GM19193 (cell line): ENCODE data around the gene MEI1.

Experiments used
- POLR2A ChIP-seq: IDR thresholded peaks from 4 replicates; pipeline ENCODE4 v1.6.1; 2011; ENCODE audit not compliant: insufficient read depth, insufficient read length; ENCODE audit errors: extremely low read depth

Gene MEI1

GRCh38 chr22:41668971-41669911 lies 30.1 kb upstream of the MEI1 start:
- TF ChIP-seq POLR2A: no peak

DNA sequence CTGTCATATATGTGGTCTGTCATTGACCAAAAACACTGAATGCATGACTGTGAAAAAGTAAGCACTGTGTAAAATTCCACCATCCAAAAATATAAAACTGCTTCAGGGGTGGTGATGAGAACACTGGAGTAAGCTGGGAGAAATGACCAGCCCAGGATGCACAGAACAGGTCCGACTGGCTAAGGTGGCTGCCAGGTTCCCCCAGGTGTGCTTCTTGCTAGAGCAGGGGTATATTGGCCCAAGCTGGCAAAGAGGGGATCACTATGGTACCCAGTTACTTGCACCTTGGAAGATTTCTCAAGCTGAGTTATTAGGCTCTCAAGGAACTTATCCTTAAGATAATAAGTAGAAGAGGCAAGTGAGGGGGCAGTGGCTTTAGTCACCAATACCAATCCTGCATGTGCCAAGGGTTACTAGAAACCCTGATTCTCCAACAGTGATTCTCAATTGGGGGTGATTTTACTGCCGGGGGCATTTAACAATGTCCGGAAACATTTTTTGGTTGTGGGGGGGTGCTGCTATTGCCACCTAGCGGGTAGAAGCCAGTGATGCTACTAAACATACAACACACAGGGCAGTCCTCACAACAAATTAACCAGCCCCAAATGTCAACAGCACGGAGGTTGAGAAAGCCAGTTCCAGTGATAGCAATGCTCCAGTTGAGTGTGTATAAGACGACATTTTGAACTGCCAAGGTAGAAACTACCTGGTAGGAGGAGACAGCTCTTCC lies 26.4 kb upstream of the MEI1 start:
- TF ChIP-seq POLR2A: no peak

DNA sequence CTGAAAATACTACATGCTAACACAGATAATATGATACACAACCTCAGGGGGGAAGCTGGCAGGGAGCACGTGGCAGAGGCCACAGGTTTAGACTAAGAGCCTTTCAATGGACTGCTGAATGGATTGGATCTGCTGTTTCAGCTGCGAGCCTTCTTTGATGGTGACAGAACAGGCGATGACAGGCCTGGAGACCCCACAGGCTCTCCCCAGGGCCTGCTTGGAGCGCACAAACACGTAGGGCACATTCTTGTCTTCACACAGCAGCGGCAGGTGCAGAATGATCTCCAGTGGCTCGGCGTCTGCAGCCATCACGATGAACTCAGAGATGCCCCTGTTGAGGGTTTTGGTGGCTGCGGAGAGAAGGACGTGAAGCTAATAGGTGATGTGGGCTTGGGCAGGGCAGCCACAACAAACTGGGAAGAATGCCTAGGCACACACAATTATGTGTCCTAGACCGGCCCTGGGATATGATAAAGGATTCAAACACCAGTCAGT lies 24.4 kb upstream of the MEI1 start:
- TF ChIP-seq POLR2A: no peak

GRCh38 chr22:41676134-41676533 lies 23.2 kb upstream of the MEI1 start:
- no peak for TF ChIP-seq POLR2A

- TF ChIP-seq POLR2A: no peak
These were observed 17.7 kb upstream of the MEI1 start for GRCh38 chr22:41681616-41682015.

DNA sequence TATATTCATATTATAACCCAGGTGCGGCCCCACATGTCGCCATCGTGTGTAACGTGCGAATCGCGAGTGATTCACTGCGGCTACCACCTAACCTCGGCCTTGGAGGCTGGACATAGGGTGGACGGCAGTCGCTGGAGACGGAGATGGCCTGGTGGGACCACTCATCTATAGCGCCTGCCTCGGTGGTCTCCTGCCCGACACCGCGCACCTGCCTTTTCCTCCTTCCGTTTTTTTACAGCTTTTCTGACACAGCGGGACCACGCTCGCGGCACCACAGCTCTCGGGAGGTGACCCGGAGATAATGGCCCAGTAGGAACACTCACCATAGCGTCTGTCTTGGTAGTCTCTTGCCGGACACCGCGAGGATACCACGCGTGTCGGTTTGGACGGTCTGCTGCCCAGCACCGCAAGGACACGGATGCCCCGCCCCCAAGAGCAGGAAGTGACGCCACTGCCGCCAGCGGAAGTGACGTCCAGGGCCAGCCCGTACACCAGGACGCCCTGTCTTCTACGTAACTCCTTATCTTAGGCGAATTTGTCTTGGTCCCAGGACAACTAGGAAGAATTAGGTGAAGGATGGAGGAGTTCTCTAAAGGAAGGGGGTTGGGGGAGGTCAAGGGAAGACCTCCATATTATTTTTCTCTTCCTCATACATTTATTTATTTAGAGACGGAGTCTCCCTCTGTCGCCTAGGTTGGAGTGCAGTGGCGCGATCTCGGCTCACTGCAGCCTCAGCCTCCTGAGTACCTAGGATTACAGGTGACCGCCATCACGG lies 17.1 kb upstream of the MEI1 start:
- TF ChIP-seq POLR2A: peak; percentile 62

DNA sequence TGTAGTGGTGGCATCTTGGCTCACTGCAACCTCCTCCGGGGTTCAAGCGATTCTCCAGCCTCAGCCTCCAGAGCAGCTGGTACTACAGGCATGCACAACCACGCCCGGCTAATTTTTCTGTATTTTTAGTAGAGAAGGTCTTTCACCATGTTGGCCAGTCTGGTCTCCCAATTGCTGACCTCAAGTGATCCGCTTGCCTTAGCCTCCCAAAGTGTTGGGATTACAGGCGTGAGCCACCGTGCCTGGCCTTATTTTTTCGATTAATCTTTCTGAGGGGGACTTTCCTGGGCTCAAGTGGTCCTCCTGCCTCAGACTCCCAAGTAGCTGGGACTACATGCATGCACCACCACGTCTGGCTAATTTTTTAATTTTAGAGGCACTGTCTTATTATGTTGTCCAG lies 16.3 kb upstream of the MEI1 start:
- no peak for TF ChIP-seq POLR2A

GRCh38 chr22:41683616-41684015 lies 15.7 kb upstream of the MEI1 start:
- no peak for TF ChIP-seq POLR2A

GRCh38 chr22:41684194-41684593 lies 15.1 kb upstream of the MEI1 start:
- TF ChIP-seq POLR2A: no peak

GRCh38 chr22:41687901-41688364 lies 11.4 kb upstream of the MEI1 start:
- TF ChIP-seq POLR2A: no peak

DNA sequence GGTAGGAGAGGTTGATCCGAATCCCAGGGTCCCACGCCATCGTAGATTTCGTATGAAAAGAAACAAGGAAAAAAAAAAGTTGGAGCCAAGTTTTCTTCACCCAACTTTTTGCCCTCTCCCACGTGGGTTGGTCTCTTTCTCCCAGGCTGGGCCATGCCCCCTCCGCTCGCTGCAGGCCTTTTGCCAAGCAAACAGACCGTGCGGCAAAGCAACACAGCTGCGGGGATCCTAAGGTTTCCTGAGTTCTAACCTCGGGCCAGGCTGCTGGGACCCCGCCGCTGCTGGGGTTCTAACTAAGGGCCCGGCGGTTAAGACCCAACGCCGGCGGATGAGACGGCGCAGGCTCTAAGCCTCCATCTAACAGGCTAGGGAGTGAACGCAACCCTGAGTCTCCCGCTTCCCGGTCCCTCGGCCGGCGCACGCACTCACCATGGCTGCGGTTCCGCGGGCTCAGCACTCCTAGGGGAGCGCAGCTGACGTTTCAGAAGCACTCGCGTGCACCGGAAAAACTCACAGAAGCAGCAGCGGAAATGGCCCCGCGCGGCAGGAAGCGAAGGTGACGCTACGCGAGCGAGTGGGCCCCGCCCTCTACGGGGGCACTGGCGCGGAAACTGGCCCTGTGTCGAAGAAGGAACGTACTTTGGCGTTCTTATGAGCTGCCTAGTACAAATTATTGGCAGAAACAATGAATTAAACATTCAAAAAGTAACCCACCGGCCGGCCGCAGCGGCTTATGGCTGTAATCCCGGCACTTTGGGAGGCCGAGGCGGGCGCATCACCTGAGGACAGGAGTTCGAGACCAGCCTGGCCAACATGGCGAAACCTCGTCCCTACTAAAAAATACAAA lies 10.7 kb upstream of the MEI1 start, which contains the start of gene SNU13:
TSS of gene SNU13 (minus strand) at position 503 of the 847 bp plus-strand sequence. CDS start at position 432, 71 bp downstream.
- peak; percentile 83 for TF ChIP-seq POLR2A

DNA sequence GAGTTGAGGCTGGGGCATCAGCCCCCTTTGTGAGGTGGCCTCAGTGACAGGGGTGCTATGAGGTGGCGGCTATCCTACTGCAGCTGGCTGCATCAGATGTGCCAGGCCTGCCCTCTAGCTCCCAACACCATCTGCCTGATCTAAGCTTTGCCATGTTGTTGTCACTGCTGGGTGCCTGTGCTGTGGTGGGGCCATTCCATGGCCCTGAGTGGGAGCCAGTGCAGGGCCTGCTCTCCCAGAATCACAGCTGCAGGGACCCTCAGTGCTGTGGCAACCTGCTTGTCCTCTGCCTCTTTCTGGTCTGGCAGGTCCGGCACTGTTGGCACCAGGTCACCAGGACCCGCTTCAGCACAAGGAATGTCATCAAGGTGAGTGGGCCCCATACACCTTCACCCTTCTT lies 8.8 kb upstream of the MEI1 start:
- TF ChIP-seq POLR2A: no peak

DNA sequence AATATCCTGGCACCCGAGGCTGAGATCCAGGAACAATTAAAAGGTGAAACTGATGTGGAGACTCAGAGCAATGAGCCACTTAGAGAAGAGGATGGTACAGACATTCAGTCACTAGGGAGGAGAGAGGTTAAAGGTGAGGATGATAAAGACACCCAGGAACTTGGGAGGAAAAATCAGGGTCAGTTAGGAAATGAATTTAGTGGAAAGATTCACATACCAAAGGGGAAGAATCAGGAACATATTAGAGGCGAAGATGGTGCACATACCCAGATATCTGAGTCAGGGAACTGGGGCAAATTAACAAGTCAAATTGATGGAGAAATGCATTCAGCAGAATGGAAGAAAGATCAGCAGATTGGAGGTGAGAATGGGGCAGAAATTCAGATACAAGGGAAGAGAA lies 4.1 kb upstream of the MEI1 start:
- TF ChIP-seq POLR2A: no peak

DNA sequence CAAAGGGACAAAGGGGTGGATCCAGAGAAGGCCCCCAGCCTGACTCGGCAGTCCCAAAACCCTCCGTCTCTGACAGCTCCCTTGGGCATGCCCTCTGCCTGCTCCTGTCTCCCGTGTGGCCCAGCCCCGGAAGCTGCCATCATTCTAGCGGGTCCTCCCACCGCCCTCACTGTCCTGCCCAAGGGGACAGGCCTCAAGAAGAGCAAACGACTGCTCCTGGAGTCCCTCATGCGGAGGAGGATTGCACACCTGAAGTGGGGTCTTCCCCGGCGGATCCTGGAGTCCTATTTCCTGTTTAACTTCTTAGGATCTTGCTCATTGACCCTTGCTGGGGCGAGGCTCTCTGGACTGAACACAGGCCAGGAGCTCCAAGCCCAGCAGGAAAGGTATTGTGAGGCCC lies 2.6 kb upstream of the MEI1 start:
- no peak for TF ChIP-seq POLR2A

- TF ChIP-seq POLR2A: no peak
These were observed 2.1 kb upstream of the MEI1 start for GRCh38 chr22:41697126-41697775.

DNA sequence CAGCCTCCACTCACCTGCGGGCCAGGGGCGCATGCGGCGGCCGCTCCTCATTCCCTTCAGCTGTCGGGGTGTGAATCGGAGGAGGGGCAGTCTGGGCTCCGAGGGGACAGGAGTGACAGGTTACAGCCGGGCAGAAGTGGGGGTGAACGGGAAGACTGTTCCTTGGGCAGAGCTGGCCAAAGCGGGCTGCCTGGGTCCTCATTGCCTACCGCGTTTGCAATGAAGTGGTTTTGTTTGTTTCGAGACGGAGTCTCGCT lies 733 bp downstream of the MEI1 start:
- no peak for TF ChIP-seq POLR2A
